ENCODE results near the gene ANKH.
"Not testable (repeated sequence)": the region's sequence is repeated elsewhere in the genome, so short reads cannot be mapped to it uniquely, and the experiment has no call there.

Gene ANKH

DNA sequence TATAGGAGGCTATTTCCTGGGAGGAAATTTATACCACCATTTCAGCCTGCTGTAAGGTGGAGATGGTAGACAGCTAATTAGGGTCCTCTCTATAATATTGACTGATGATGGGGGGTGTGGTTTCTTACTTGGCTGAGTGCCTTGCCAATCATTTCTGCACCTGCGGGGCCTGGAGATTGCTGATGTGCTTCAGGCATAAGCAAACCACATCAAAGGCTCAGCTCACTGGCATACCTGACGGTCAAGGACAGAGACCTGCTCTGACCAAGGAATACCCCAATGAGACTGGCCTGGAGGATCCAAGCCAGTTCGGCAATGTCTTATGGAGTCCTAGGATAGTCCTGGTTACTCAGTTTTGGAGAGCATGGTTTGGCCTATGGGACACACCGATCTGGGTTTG, 29.5 kb downstream of the ANKH start:
- no peak for DNase-seq (ENCODE audit: low read depth in 2 of 2)
- no peak overlapping the region for H3K4me3 ChIP-seq (replicated peaks in 1 of 2; ENCODE audit: low read depth in 2 of 2, low read length in 2 of 2)

DNA sequence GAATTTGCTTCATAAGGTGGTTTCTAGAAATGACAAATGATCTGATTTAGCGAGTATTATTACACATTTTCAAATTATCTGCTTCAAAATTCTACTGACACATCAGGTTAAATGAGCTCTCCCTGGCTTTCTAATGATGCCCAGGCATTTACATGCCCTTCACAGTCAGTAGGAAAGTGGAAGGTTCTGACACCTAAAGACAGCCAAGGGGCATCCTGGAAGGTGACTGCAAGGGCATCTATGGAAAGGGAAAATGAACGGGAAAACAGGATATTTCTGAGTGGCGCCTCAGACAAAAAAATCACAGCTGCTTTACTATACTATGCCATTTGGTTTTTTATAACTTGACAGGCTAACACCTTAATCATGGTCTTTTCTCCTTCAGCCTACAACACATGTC, 31.0 kb downstream of the ANKH start:
- no peak for DNase-seq (ENCODE audit: low read depth in 2 of 2)
- no peak overlapping the region for H3K4me3 ChIP-seq (replicated peaks in 1 of 2; ENCODE audit: low read depth in 2 of 2, low read length in 2 of 2)
- TF ChIP-seq, protein P1, sequence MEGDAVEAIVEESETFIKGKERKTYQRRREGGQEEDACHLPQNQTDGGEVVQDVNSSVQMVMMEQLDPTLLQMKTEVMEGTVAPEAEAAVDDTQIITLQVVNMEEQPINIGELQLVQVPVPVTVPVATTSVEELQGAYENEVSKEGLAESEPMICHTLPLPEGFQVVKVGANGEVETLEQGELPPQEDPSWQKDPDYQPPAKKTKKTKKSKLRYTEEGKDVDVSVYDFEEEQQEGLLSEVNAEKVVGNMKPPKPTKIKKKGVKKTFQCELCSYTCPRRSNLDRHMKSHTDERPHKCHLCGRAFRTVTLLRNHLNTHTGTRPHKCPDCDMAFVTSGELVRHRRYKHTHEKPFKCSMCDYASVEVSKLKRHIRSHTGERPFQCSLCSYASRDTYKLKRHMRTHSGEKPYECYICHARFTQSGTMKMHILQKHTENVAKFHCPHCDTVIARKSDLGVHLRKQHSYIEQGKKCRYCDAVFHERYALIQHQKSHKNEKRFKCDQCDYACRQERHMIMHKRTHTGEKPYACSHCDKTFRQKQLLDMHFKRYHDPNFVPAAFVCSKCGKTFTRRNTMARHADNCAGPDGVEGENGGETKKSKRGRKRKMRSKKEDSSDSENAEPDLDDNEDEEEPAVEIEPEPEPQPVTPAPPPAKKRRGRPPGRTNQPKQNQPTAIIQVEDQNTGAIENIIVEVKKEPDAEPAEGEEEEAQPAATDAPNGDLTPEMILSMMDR (IDR thresholded peaks at IDR 0.05; ENCODE audit: low read depth, low read length): no peak

More for the DNA sequence above, 29.5 kb downstream of the ANKH start:
- TF ChIP-seq, protein P1 (IDR thresholded peaks at IDR 0.05; ENCODE audit: low read depth, low read length): no peak

DNA sequence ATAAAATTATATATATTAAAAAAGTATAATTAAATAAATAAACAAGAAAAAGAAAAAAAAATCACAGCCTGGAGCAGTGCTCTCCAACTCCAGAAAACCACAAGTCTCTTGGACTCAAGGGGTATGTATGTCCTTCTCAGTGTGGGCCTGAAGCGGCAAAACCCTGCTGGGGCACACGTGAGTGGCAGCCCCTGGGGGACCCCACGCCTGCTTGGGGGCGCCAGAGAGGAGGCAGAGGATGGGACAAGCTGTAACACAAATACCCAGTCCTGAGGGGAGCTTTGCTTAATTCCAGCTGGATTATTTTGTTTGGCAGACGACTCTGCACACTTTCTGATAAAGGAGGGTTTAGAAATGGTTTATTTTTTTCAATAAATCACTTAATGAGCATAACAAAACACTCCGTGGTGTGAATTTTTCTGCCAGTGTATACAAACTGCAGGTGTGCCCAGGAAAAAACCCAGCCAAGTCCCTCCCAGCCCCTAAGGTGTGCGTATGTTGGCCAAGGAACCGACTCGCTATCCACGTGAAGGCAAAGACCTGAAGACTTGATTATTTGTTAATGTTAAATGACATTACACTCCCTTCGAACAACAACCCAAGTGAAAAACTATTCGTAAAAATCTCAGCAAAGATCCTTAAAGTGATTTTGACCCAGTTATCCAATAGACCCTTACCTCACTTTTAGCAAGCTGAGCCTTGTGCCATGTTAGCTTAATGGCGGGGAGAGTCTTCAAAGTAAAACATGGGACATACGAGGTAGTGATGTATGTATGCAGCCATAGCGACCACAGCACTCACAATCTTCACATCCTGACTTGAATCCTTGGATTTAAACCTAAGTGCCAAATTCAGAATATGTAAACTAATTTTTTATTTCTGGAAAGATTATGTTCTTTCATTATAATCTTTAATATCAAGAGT, 32.9 kb downstream of the ANKH start:
- H3K4me3 ChIP-seq (replicated peaks in 1 of 2; ENCODE audit: low read depth in 2 of 2, low read length in 2 of 2): no peak overlapping the region
- DNase-seq (ENCODE audit: low read depth in 2 of 2): no peak
- TF ChIP-seq, protein P1 (IDR thresholded peaks at IDR 0.05; ENCODE audit: low read depth, low read length): no peak

DNA sequence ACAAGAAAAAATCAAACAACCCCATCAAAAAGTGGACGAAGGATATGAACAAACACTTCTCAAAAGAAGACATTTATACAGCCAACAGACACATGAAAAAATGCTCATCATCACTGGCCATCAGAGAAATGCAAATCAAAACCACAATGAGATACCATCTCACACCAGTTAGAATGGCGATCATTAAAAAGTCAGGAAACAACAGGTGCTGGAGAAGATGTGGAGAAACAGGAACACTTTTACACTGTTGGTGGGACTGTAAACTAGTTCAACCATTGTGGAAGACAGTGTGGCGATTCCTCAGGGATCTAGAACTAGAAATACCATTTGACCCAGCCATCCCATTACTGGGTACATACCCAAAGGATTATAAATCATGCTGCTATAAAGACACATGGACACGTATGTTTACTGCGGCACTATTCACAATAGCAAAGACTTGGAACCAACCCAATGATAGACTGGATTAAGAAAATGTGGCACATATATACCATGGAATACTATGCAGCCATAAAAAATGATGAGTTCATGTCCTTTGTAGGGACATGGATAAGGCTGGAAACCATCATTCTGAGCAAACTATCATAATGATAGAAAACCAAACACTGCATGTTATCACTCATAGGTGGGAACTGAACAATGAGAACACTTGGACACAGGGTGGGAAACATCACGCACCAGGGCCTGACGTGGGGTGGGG, 34.0 kb downstream of the ANKH start:
- DNase-seq (ENCODE audit: low read depth in 2 of 2); H3K4me3 ChIP-seq (replicated peaks in 1 of 2; ENCODE audit: low read depth in 2 of 2, low read length in 2 of 2): not testable (repeated sequence)

DNA sequence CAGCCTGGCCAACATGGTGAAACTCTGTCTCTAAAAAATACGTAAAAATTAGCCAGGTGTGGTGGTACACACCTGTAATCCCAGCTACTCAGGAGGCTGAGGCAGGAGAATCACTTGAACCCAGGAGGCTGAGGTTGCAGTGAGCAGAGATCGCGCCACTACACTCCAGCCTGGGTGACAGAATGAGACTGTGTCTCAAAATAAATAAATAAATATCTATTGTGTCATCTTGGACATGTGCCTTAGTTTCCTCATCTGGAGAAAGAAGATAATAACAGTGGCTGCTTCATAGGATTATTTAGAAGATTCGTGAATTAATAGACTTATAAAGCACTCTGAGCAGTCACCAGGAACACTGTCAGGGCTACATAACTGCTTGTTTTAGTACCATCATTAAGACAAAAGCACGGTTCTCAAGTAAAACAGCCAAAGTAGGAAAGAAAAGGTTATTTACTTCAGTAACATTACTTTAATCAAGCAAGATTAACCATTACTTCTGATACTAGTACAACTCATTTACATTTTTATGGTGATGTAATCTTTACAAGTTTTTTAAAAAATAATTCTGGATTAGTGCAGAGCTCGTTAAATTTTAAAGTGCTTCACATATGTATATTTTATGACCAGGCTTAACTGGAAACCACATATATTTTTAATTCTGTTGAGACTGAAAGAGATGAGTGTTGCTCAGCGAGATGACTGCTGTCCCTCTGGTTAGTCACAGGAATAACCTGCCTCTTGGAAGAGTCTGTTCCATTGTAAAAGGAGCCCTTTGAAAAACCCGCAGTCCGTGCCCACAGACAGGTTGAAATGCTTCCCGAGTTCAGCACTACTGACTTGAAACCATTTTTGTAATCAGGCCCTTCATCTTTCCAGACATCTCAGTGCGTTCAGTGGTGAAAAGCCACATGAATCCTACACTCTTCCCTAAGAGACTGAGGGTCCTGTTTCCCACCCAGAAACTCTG, 36.7 kb downstream of the ANKH start:
- TF ChIP-seq, protein P1 (IDR thresholded peaks at IDR 0.05; ENCODE audit: low read depth, low read length): no peak
- DNase-seq (ENCODE audit: low read depth in 2 of 2): no peak
- no peak overlapping the region for H3K4me3 ChIP-seq (replicated peaks in 1 of 2; ENCODE audit: low read depth in 2 of 2, low read length in 2 of 2)

DNA sequence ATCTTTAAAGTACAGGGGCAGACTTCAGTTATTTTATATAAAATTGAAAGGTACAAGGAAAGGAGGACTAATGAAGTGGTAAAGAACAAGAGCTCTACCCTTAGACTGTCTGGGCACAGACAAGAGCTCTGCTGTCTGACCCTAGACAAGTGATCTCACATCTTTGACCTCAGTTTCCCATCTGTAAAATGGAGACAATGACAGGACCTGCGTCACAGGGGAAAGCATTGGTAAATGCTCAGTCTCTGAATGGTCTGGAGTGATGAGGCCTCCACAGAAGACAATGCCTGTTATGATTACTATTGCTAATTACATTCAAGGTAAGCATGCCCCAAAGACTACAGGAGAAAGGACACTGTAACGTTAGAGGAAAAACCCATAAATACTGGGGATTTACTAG, 37.5 kb downstream of the ANKH start:
- H3K4me3 ChIP-seq (replicated peaks in 1 of 2; ENCODE audit: low read depth in 2 of 2, low read length in 2 of 2): no peak overlapping the region
- no peak for DNase-seq (ENCODE audit: low read depth in 2 of 2)
- TF ChIP-seq, protein P1 (IDR thresholded peaks at IDR 0.05; ENCODE audit: low read depth, low read length): no peak

Data from cardiac fibroblast (primary cell).